ENCODE measurements around the gene GPS1. TPM values are rescaled to one million over a fixed set of nuclear protein-coding genes. Genes with fewer than 3 reads are reported as not detected.

Gene GPS1
- total RNA-seq, 1 donor from 2014 or later: 102 TPM

DNA sequence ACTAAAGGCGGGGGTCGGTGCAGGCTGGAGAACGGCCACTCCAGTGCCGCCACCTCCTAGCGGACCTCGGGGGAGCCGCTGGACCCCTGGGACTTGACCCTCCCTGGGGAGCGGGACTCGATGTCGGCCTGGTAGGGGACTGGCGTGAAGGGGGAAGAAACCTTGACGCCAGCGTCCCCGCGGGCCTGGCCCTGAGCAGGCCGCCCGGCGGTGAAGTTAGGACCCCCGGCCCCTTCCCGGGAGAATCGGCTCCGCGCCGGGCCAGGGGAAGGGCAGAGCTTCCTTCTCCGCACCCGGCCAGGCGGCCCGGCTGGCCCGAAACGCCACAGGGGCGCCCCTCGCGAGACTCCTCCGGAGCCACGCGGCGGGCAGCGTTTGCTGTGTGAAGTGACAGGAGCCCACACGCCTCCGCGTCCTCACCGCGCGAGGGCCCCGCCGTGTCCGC lies 13.5 kb downstream of the GPS1 start:
- no peak overlapping the region for H3K27ac Mint-ChIP-seq (ENCODE audit: unreplicated experiment)
- peak overlapping the region; percentile 66 for H2AFZ ChIP-seq (ENCODE audit: low read depth, low read length)
- DNase-seq (ENCODE audit: low read depth) (peak; percentile 12), FAIRE-seq (no peak)
- H3K27me3 ChIP-seq (ENCODE audit: insufficient read depth, low read length): no peaks in the 10 kb centered on the region
- peaks cover 12% of the 10 kb centered on the region for H3K4me1 ChIP-seq (ENCODE audit: insufficient read depth, low read length)
- H3K4me3 Mint-ChIP-seq (ENCODE audit: unreplicated experiment): peak overlapping the region; percentile 76
- TF ChIP-seq, protein P1, sequence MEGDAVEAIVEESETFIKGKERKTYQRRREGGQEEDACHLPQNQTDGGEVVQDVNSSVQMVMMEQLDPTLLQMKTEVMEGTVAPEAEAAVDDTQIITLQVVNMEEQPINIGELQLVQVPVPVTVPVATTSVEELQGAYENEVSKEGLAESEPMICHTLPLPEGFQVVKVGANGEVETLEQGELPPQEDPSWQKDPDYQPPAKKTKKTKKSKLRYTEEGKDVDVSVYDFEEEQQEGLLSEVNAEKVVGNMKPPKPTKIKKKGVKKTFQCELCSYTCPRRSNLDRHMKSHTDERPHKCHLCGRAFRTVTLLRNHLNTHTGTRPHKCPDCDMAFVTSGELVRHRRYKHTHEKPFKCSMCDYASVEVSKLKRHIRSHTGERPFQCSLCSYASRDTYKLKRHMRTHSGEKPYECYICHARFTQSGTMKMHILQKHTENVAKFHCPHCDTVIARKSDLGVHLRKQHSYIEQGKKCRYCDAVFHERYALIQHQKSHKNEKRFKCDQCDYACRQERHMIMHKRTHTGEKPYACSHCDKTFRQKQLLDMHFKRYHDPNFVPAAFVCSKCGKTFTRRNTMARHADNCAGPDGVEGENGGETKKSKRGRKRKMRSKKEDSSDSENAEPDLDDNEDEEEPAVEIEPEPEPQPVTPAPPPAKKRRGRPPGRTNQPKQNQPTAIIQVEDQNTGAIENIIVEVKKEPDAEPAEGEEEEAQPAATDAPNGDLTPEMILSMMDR (IDR thresholded peaks at IDR 0.05; ENCODE audit: insufficient read depth, low read depth, low read length): no peak
- TF ChIP-seq EZH2 (IDR thresholded peaks at IDR 0.05; ENCODE audit: insufficient read depth, low read length): no peak
- H3K9me3 Mint-ChIP-seq (ENCODE audit: unreplicated experiment): no peaks in the 10 kb centered on the region
- peak overlapping the region; percentile 33 for H3K27ac ChIP-seq (ENCODE audit: low read depth, low read length)
- peaks cover 2% of the 10 kb centered on the region for H3K36me3 Mint-ChIP-seq (ENCODE audit: low read depth, unreplicated experiment)
- peak overlapping the region; percentile 71 for H3K4me3 ChIP-seq (ENCODE audit: insufficient read depth, low read depth, low read length)
- H3K9ac ChIP-seq (ENCODE audit: low read length): peak overlapping the region; percentile 92
- H3K4me2 ChIP-seq (ENCODE audit: low read length): peak overlapping the region; percentile 96
- no peaks in the 10 kb centered on the region for H3K9me3 ChIP-seq (ENCODE audit: insufficient read depth, low read depth, low read length)
- peaks cover 20% of the 10 kb centered on the region for H4K20me1 ChIP-seq (ENCODE audit: insufficient read depth, low read length)
- peaks cover 30% of the 10 kb centered on the region for H3K79me2 ChIP-seq (ENCODE audit: insufficient read depth, low read length)
- H3K27me3 Mint-ChIP-seq (ENCODE audit: low read depth, unreplicated experiment): no peaks in the 10 kb centered on the region
- H3K4me1 Mint-ChIP-seq (ENCODE audit: low read depth, unreplicated experiment): no peaks in the 10 kb centered on the region
- H3K36me3 ChIP-seq (ENCODE audit: insufficient read depth, low read length): peaks cover 2% of the 10 kb centered on the region

DNA sequence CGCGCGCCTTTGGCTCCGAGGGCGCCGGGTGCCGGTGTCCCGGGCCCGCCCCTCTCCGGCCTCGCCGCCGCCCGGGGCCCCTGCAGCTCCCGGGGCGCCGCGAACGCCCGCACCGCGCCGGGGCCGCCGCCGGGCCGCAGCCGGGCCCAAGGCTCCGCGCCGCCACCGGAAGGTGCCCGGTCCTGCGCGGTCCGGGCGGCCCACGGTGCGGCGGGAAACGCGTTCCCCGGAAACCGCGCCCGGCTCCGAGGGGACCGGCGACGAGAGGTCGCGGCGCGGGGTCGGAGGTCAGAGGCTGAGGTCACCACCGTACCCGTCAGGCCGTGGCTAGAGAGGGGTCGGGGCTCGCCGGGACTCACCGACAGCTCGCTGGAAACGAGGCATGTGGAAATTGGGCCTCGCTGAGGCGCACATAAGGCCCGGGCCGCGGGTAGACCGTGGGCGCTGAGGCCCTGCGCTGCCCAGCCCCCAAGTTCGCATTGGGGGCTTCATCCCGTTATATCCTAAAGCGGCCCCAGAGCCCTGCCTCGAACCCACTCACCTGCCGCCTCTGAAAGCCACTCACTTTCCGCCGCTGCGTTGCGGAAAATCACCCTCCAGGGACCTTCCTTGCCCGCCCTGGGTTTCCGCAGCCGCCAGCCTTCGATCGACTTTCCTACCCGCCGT lies 14.1 kb downstream of the GPS1 start, which contains the start of gene DUS1L:
TSS of gene DUS1L (minus strand) at position 167 of the 666 bp plus-strand sequence. CDS start 745 bp downstream, outside the sequence.
- peak within 1 kb of the TSS; percentile 92 for H3K9ac ChIP-seq (ENCODE audit: low read length)
- H3K9me3 ChIP-seq (ENCODE audit: insufficient read depth, low read depth, low read length): no peaks in the 10 kb centered on the region
- DNase-seq (ENCODE audit: low read depth) (peak; percentile 19), FAIRE-seq (no peak)
- Mint-ChIP-seq H3K36me3 (ENCODE audit: low read depth, unreplicated experiment) (no peaks in the 10 kb centered on the region), H3K4me1 (ENCODE audit: low read depth, unreplicated experiment) (no peaks in the 10 kb centered on the region), H3K27ac (ENCODE audit: unreplicated experiment) (no peak within 1 kb of the TSS), H3K9me3 (ENCODE audit: unreplicated experiment) (no peaks in the 10 kb centered on the region), H3K4me3 (ENCODE audit: unreplicated experiment) (peak within 1 kb of the TSS; percentile 84), H3K27me3 (ENCODE audit: low read depth, unreplicated experiment) (no peaks in the 10 kb centered on the region)
- peak within 1 kb of the TSS; percentile 96 for H3K4me2 ChIP-seq (ENCODE audit: low read length)
- peaks cover 17% of the 10 kb centered on the region for H4K20me1 ChIP-seq (ENCODE audit: insufficient read depth, low read length)
- no peaks in the 10 kb centered on the region for H3K27me3 ChIP-seq (ENCODE audit: insufficient read depth, low read length)
- TF ChIP-seq, protein P1 (IDR thresholded peaks at IDR 0.05; ENCODE audit: insufficient read depth, low read depth, low read length): no peak
- TF ChIP-seq EZH2 (IDR thresholded peaks at IDR 0.05; ENCODE audit: insufficient read depth, low read length): no peak
- H3K36me3 ChIP-seq (ENCODE audit: insufficient read depth, low read length): peaks cover 2% of the 10 kb centered on the region
- peak within 1 kb of the TSS; percentile 99 for H2AFZ ChIP-seq (ENCODE audit: low read depth, low read length)
- H3K4me3 ChIP-seq (ENCODE audit: insufficient read depth, low read depth, low read length): peak within 1 kb of the TSS; percentile 71
- peaks cover 12% of the 10 kb centered on the region for H3K4me1 ChIP-seq (ENCODE audit: insufficient read depth, low read length)
- peaks cover 30% of the 10 kb centered on the region for H3K79me2 ChIP-seq (ENCODE audit: insufficient read depth, low read length)
- peak within 1 kb of the TSS; percentile 33 for H3K27ac ChIP-seq (ENCODE audit: low read depth, low read length)

DNA sequence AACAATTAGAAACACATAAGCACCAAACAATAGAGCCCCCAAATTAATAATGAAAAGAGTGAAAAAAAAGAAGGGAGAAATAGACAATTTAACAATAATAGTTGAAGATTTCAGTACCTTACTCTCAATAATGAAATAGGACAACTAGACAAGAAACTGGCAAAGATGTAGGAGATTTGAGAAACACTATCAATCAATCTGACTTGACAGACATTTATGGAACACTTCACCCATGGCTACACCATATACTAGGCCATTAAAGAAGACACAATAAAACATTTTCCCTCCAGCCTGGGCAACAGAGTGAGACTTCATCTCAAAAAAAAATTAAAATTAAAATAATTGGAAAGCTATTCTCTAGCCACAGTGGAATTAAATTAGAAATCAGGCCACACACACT lies 18.9 kb downstream of the GPS1 start:
- Histone ChIP-seq H3K9me3 (ENCODE audit: insufficient read depth, low read depth, low read length) (no peaks in the 10 kb centered on the region), H3K27me3 (ENCODE audit: insufficient read depth, low read length) (no peaks in the 10 kb centered on the region), H3K79me2 (ENCODE audit: insufficient read depth, low read length) (peaks cover 8% of the 10 kb centered on the region), H2AFZ (ENCODE audit: low read depth, low read length) (no peak overlapping the region), H3K4me3 (ENCODE audit: insufficient read depth, low read depth, low read length) (no peak overlapping the region), H3K27ac (ENCODE audit: low read depth, low read length) (no peak overlapping the region), H3K36me3 (ENCODE audit: insufficient read depth, low read length) (no peaks in the 10 kb centered on the region), H3K4me2 (ENCODE audit: low read length) (no peak overlapping the region), H3K9ac (ENCODE audit: low read length) (no peak overlapping the region), H3K4me1 (ENCODE audit: insufficient read depth, low read length) (peaks cover 6% of the 10 kb centered on the region), H4K20me1 (ENCODE audit: insufficient read depth, low read length) (no peaks in the 10 kb centered on the region)
- Mint-ChIP-seq H3K4me3 (ENCODE audit: unreplicated experiment) (no peak overlapping the region), H3K27me3 (ENCODE audit: low read depth, unreplicated experiment) (peaks cover 3% of the 10 kb centered on the region), H3K36me3 (ENCODE audit: low read depth, unreplicated experiment) (no peaks in the 10 kb centered on the region), H3K4me1 (ENCODE audit: low read depth, unreplicated experiment) (no peaks in the 10 kb centered on the region), H3K9me3 (ENCODE audit: unreplicated experiment) (no peaks in the 10 kb centered on the region), H3K27ac (ENCODE audit: unreplicated experiment) (no peak overlapping the region)
- no peak for FAIRE-seq
- TF ChIP-seq, protein P1 (IDR thresholded peaks at IDR 0.05; ENCODE audit: insufficient read depth, low read depth, low read length): no peak
- no peak for DNase-seq (ENCODE audit: low read depth)
